HG03469 (cell line): Measurements from ENCODE around the gene CFAP46.

Experiments
- ATAC-seq: cut with Tn5 transposase; IDR thresholded peaks from one replicate; pipeline ENCODE4 v1.9.1; 2021; ENCODE audit warnings: mild to moderate bottlenecking, moderate library complexity, moderate number of reproducible peaks; ENCODE audit not compliant: unreplicated experiment

CFAP46 gene

GRCh38 chr10:132918617-132919373, 23.6 kb downstream of the CFAP46 start:
- ATAC-seq = no peak

- ATAC-seq = no peak
These were observed 24.1 kb downstream of the CFAP46 start for GRCh38 chr10:132918264-132918616.

- no peak for ATAC-seq
These were observed 25.3 kb downstream of the CFAP46 start for GRCh38 chr10:132916956-132917666.

GRCh38 chr10:132916421-132916841, 25.9 kb downstream of the CFAP46 start:
- ATAC-seq = no peak

- no peak for ATAC-seq
These were observed 27.0 kb downstream of the CFAP46 start for GRCh38 chr10:132915411-132915810.

- no peak for ATAC-seq
These were observed 27.6 kb downstream of the CFAP46 start for GRCh38 chr10:132914732-132915131.

- ATAC-seq = no peak
These were observed 28.7 kb downstream of the CFAP46 start for GRCh38 chr10:132913559-132914115.

- no peak for ATAC-seq
These were observed 29.4 kb downstream of the CFAP46 start for GRCh38 chr10:132912713-132913558.

GRCh38 chr10:132912225-132912712, 30.1 kb downstream of the CFAP46 start:
- ATAC-seq = no peak

GRCh38 chr10:132911786-132912097, 30.6 kb downstream of the CFAP46 start:
- ATAC-seq = no peak

- ATAC-seq = no peak
These were observed 31.2 kb downstream of the CFAP46 start for GRCh38 chr10:132910901-132911785.

GRCh38 chr10:132910186-132910880, 32.0 kb downstream of the CFAP46 start:
- no peak for ATAC-seq

- no peak for ATAC-seq
These were observed 32.8 kb downstream of the CFAP46 start for GRCh38 chr10:132909491-132910071.

- no peak for ATAC-seq
These were observed 33.6 kb downstream of the CFAP46 start for GRCh38 chr10:132908621-132909295.

- ATAC-seq = no peak
These were observed 34.3 kb downstream of the CFAP46 start for GRCh38 chr10:132907821-132908620.

GRCh38 chr10:132906836-132907235, 35.5 kb downstream of the CFAP46 start:
- ATAC-seq = no peak

- ATAC-seq = no peak
These were observed 36.3 kb downstream of the CFAP46 start for GRCh38 chr10:132906106-132906505.

GRCh38 chr10:132905661-132906060, 36.7 kb downstream of the CFAP46 start:
- no peak for ATAC-seq
